GM23338 (cell line): Measurements from ENCODE around the gene NQO2. TPM values are rescaled to one million over a fixed set of nuclear protein-coding genes. Genes with fewer than 3 reads are reported as not detected.

Source experiments
- ATAC-seq: fragments of 200-7000 bp; cut with Tn5 transposase; 3 replicates; pipeline ENCODE4 v1.9.1; 2020
- DNase-seq: peaks from one replicate; pipeline ENCODE4 v3.0.0-alpha.2; 2015; ENCODE audit warnings: low spot score
- H2AFZ ChIP-seq: fragments of 200-600 bp; sonication (generic); 2 replicates; pipeline ENCODE4 v1.8.0; 2016; ENCODE audit warnings: antibody characterized with exemption, mild to moderate bottlenecking, moderate library complexity
- H3F3A ChIP-seq: fragments of 200-600 bp; sonication (generic); replicated peaks from 2 replicates; pipeline ENCODE4 v1.8.0; 2017; ENCODE audit warnings: antibody characterized with exemption, mixed run types, low read depth
- H3K27ac ChIP-seq: fragments of 200-600 bp; sonication (generic); 2 replicates; pipeline ENCODE4 v1.6.1; 2016; ENCODE audit warnings: low read depth
- H3K27me3 ChIP-seq: fragments of 200-600 bp; sonication (generic); 2 replicates; pipeline ENCODE4 v1.8.0; 2016; ENCODE audit warnings: mild to moderate bottlenecking, mixed run types, moderate library complexity; ENCODE audit not compliant: insufficient read depth
- H3K36me3 ChIP-seq: fragments of 200-600 bp; sonication (generic); 2 replicates; pipeline ENCODE4 v1.8.0; 2016; ENCODE audit warnings: mild to moderate bottlenecking; ENCODE audit not compliant: insufficient read depth
- H3K4me1 ChIP-seq: fragments of 200-600 bp; sonication (generic); 2 replicates; pipeline ENCODE4 v1.8.0; 2016; ENCODE audit warnings: mild to moderate bottlenecking, moderate library complexity; ENCODE audit not compliant: insufficient read depth
- H3K4me2 ChIP-seq: fragments of 200-600 bp; sonication (generic); 2 replicates; pipeline ENCODE4 v1.7.1; 2017; ENCODE audit warnings: mixed run types
- H3K4me3 ChIP-seq: fragments of 200-600 bp; sonication (generic); 2 replicates; pipeline ENCODE4 v1.6.1; 2016; ENCODE audit warnings: mixed run types
- H3K79me2 ChIP-seq: fragments of 200-600 bp; sonication (generic); replicated peaks from 2 replicates; pipeline ENCODE4 v1.8.0; 2017; ENCODE audit warnings: mild to moderate bottlenecking; ENCODE audit not compliant: insufficient read depth
- H3K9me2 ChIP-seq: fragments of 200-600 bp; sonication (generic); 2 replicates; pipeline ENCODE4 v1.8.0; 2017; ENCODE audit not compliant: insufficient read depth
- H4K20me1 ChIP-seq: fragments of 200-600 bp; sonication (generic); replicated peaks from 2 replicates; pipeline ENCODE4 v1.8.0; 2017; ENCODE audit warnings: mild to moderate bottlenecking; ENCODE audit not compliant: insufficient read depth
- H3K27ac Mint-ChIP-seq: 2 replicates; pipeline ENCODE4 v1.8.0; 2020; ENCODE audit warnings: inconsistent platforms, mild to moderate bottlenecking, moderate library complexity, mixed read lengths
- H3K27me3 Mint-ChIP-seq: 3 replicates; pipeline ENCODE4 v1.8.0; 2022; ENCODE audit warnings: low read depth, mild to moderate bottlenecking, moderate library complexity, mixed read lengths, inconsistent platforms; ENCODE audit not compliant: insufficient read depth, poor library complexity
- H3K36me3 Mint-ChIP-seq: 3 replicates; pipeline ENCODE4 v1.8.0; 2021; ENCODE audit warnings: low read depth, mild to moderate bottlenecking, inconsistent platforms, moderate library complexity, mixed read lengths
- H3K4me1 Mint-ChIP-seq: 3 replicates; pipeline ENCODE4 v1.8.0; 2020; ENCODE audit warnings: mild to moderate bottlenecking, inconsistent platforms, mixed read lengths
- H3K4me3 Mint-ChIP-seq: 3 replicates; pipeline ENCODE4 v1.8.0; 2021; ENCODE audit warnings: moderate library complexity, mild to moderate bottlenecking, inconsistent platforms, mixed read lengths
- H3K9me3 Mint-ChIP-seq: 3 replicates; pipeline ENCODE4 v1.8.0; 2020; ENCODE audit warnings: moderate library complexity, mild to moderate bottlenecking, inconsistent platforms, mixed read lengths
- CREB1 ChIP-seq: fragments of 250-450 bp; sonication (Bioruptor Pico); IDR thresholded peaks from 2 replicates; pipeline ENCODE4 v1.5.0; 2020; ENCODE audit warnings: low read depth, mild to moderate bottlenecking, moderate library complexity
- ETS1 ChIP-seq: IDR thresholded peaks from 2 replicates; pipeline ENCODE4 v1.6.1; 2016; ENCODE audit warnings: antibody characterized with exemption
- EZH2 ChIP-seq: fragments of 200-600 bp; sonication (generic); IDR thresholded peaks from one replicate; pipeline ENCODE4 v1.8.0; 2017; ENCODE audit warnings: antibody characterized with exemption, mild to moderate bottlenecking, low read depth; ENCODE audit not compliant: unreplicated experiment
- EZH2phosphoT487 ChIP-seq: fragments of 200-600 bp; sonication (generic); IDR thresholded peaks from one replicate; pipeline ENCODE4 v1.8.1; 2018; ENCODE audit warnings: antibody characterized with exemption; ENCODE audit not compliant: unreplicated experiment
- JUNB ChIP-seq: IDR thresholded peaks from one replicate; pipeline ENCODE4 v1.6.1; 2016; ENCODE audit warnings: antibody characterized with exemption; ENCODE audit not compliant: unreplicated experiment
- ZNF114 ChIP-seq: fragments of 250-450 bp; sonication (Bioruptor Pico); IDR thresholded peaks from 2 replicates; pipeline ENCODE4 v1.5.0; 2020; ENCODE audit warnings: mild to moderate bottlenecking, moderate library complexity
- ZNF331 ChIP-seq: fragments of 250-450 bp; sonication (Bioruptor Pico); IDR thresholded peaks from 2 replicates; pipeline ENCODE4 v1.5.0; 2020; ENCODE audit warnings: low read depth, mild to moderate bottlenecking, moderate library complexity
- ZNF462 ChIP-seq: fragments of 250-450 bp; sonication (Bioruptor Pico); IDR thresholded peaks from 2 replicates; pipeline ENCODE4 v1.5.0; 2020; ENCODE audit warnings: mild to moderate bottlenecking, moderate library complexity
- polyA plus RNA-seq: library from polyadenylated mRNA; unstranded; fragments of >200 nt; fragmentation: Nextera tagmentation; extraction: Ambion mirVana; gene quantifications from 2 replicates; pipeline ENCODE4 v1.2.1, GENCODE V29; 2016
- total RNA-seq: library from RNA; depleted of rRNA; stranded (reverse); fragments of >200 nt; shearing (Covaris generic); gene quantifications from 2 replicates; pipeline ENCODE4 v1.2.3, GENCODE V29; 2014

Gene NQO2
- total and polyA plus RNA-seq, 2 experiments from 2014 or later = 117 to 173 TPM

- DNase-seq = no peak
- no peaks in the 10 kb centered on the region for H3K27me3 ChIP-seq
- H3K79me2 ChIP-seq = no peaks in the 10 kb centered on the region
- no peaks in the 10 kb centered on the region for H3K9me2 ChIP-seq
- H3K36me3 ChIP-seq = peaks cover 39% of the 10 kb centered on the region
- ATAC-seq = no peak
- Mint-ChIP-seq H3K27ac (no peak overlapping the region), H3K36me3 (peaks cover 93% of the 10 kb centered on the region), H3K4me1 (no peaks in the 10 kb centered on the region; the same call in 2 of the 3 replicates), H3K9me3 (peaks cover 9% of the 10 kb centered on the region; the same call in 2 of the 3 replicates), H3K27me3 (peaks cover 7% of the 10 kb centered on the region), H3K4me3 (no peak overlapping the region)
- H3K4me2 ChIP-seq = no peak overlapping the region
- H3K4me1 ChIP-seq = 0 out of 2 replicates have a peak, but pooled peaks cover 4% of the 10 kb centered on the region
- no peak overlapping the region for H2AFZ ChIP-seq
- H3K27ac ChIP-seq = no peak overlapping the region
- TF ChIP-seq EZH2 (no peak), JUNB (no peak), ETS1 (no peak), ZNF462 (CRISPR knock-in tag) (no peak), ZNF114 (CRISPR knock-in tag) (no peak), ZNF331 (CRISPR knock-in tag) (no peak), EZH2phosphoT487 (no peak), CREB1 (CRISPR knock-in tag) (no peak)
- H3F3A ChIP-seq = peaks cover 12% of the 10 kb centered on the region
- H3K4me3 ChIP-seq = no peak overlapping the region
- H4K20me1 ChIP-seq = 0 out of 2 replicates have a peak, but pooled peaks cover 4% of the 10 kb centered on the region
Measured at GRCh38 chr6:3017304-3017703, 17.6 kb downstream of the NQO2 start.
